ENCODE results near the gene ABCD4.

ABCD4 gene

DNA sequence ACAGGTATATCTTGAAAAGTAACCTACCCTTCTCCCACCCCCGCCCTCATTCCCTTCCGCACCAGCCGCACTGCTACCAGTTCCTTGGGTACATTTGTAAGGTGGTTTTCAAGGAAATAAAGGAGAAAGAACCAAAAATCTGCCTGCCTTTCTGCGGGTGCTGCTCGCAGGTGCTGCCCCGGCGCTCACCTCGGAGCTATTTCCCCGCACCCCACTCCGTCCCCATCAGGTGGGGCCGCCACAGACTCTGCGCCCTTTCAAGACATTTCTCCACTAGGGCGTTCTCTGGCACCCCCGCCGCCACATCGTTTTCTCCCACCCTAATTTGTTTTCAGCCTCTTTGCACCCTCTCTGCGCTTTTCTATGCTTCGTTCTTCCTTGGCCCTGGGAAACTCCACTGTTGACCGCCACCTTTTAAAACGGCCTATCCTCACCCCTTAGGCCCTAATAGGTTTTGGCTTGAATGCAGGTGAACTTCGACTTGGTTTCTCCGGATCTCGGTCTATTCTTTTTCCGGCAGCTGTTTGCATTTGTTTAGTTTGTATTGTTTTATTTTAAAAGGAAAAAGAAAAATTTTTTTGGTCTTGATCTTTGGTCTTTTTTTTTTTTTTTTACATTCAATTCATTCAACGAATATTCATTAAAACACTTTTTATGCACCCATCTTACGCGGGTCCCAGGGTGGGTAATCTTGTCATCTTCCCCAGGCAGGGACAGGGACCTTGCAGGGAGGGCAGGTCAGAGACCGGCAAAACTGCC is 60.5 kb downstream of the ABCD4 start:
- no peak overlapping the region for H3K27ac ChIP-seq (ENCODE audit: poor library complexity, severe bottlenecking)
- peaks cover 88% of the 10 kb centered on the region for H3K27me3 ChIP-seq (ENCODE audit: insufficient read depth, poor library complexity, severe bottlenecking)
- DNase-seq (ENCODE audit: low spot score) (no peak), ATAC-seq (ENCODE audit: low read depth) (no peak)
- no peaks in the 10 kb centered on the region for H3K9me3 ChIP-seq (ENCODE audit: severe bottlenecking)
- H3K36me3 ChIP-seq (ENCODE audit: low read depth) = no peaks in the 10 kb centered on the region
- no peak overlapping the region for H3K4me3 ChIP-seq (ENCODE audit: severe bottlenecking)
- no peaks in the 10 kb centered on the region for H3K4me1 ChIP-seq (ENCODE audit: insufficient read depth, poor library complexity, severe bottlenecking)
- TF ChIP-seq CTCF (IDR thresholded peaks at IDR 0.05; ENCODE audit: poor library complexity, severe bottlenecking) = no peak

GRCh38 chr14:74241652-74242017 is 61.1 kb downstream of the ABCD4 start:
- Histone ChIP-seq H3K4me1 (ENCODE audit: insufficient read depth, poor library complexity, severe bottlenecking) (no peaks in the 10 kb centered on the region), H3K27me3 (ENCODE audit: insufficient read depth, poor library complexity, severe bottlenecking) (peaks cover 91% of the 10 kb centered on the region), H3K27ac (ENCODE audit: poor library complexity, severe bottlenecking) (no peak overlapping the region), H3K9me3 (ENCODE audit: severe bottlenecking) (no peaks in the 10 kb centered on the region), H3K4me3 (ENCODE audit: severe bottlenecking) (no peak overlapping the region), H3K36me3 (ENCODE audit: low read depth) (no peaks in the 10 kb centered on the region)
- DNase-seq (ENCODE audit: low spot score) = no peak
- TF ChIP-seq CTCF (IDR thresholded peaks at IDR 0.05; ENCODE audit: poor library complexity, severe bottlenecking) = no peak
- ATAC-seq (ENCODE audit: low read depth) = no peak

DNA sequence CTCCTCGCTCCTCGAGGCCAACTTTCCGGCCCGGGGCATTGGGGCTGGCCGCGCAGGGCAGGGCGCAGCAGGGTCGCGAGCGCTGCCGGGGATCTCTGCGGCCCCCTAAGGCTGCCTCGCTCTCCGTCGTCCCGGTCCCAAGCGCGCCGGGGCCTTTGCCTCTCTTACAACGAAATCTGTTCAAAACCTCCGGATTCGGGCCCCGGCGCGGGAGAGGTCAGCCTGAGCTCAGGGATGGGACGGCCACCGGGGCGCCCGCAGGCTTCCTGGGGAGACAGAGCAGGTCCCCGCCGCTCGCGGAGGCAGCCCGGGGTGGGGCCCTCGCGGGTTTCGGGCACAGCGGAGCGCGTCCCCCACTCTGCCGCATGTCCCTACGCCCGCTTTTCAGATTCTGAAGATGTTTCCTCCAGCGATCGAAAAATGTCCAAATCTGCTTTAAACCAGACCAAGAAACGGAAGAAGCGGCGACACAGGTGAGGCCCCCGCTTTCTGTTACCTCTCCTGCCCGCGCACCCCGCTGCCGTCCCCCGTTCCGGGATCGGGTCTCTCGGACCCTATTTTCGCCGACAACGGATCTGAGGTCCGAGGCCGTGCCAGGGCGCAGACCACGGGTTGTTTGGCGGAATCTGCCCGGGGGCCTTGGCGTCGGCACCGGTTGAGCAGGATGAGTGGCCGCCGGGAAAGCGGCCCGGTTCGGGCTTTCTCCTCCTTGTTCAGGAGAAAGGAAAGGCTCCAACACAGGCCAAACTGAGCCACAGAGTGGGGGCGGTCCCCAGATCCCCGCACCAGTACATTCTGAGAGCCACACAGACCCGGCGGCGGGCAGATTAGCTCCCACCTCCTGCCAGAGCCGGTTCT is 61.7 kb downstream of the ABCD4 start:
- Histone ChIP-seq H3K27ac (ENCODE audit: poor library complexity, severe bottlenecking) (no peak overlapping the region), H3K36me3 (ENCODE audit: low read depth) (no peaks in the 10 kb centered on the region), H3K4me1 (ENCODE audit: insufficient read depth, poor library complexity, severe bottlenecking) (no peaks in the 10 kb centered on the region), H3K4me3 (ENCODE audit: severe bottlenecking) (no peak overlapping the region), H3K27me3 (ENCODE audit: insufficient read depth, poor library complexity, severe bottlenecking) (peaks cover 84% of the 10 kb centered on the region), H3K9me3 (ENCODE audit: severe bottlenecking) (no peaks in the 10 kb centered on the region)
- DNase-seq (ENCODE audit: low spot score) (peak; percentile 76), ATAC-seq (ENCODE audit: low read depth) (peak; percentile 17; the same call in 1 of the 3 replicates)
- no peak for TF ChIP-seq CTCF (IDR thresholded peaks at IDR 0.05; ENCODE audit: poor library complexity, severe bottlenecking)

GRCh38 chr14:74239848-74240793 is 62.6 kb downstream of the ABCD4 start:
- TF ChIP-seq CTCF (IDR thresholded peaks at IDR 0.05; ENCODE audit: poor library complexity, severe bottlenecking) = no peak
- ATAC-seq (ENCODE audit: low read depth) (no peak; the same call in 2 of the 3 replicates), DNase-seq (ENCODE audit: low spot score) (no peak)
- Histone ChIP-seq H3K36me3 (ENCODE audit: low read depth) (no peaks in the 10 kb centered on the region), H3K27me3 (ENCODE audit: insufficient read depth, poor library complexity, severe bottlenecking) (peaks cover 85% of the 10 kb centered on the region), H3K4me3 (ENCODE audit: severe bottlenecking) (no peak overlapping the region), H3K4me1 (ENCODE audit: insufficient read depth, poor library complexity, severe bottlenecking) (no peaks in the 10 kb centered on the region), H3K27ac (ENCODE audit: poor library complexity, severe bottlenecking) (no peak overlapping the region), H3K9me3 (ENCODE audit: severe bottlenecking) (no peaks in the 10 kb centered on the region)
